ENCODE data around the gene MYH1. TPM values are rescaled to one million over a fixed set of nuclear protein-coding genes. Genes with fewer than 3 reads are reported as not detected.

MYH1 gene
- total and polyA plus RNA-seq, 4 donors: 0.14 TPM; not detected in 3

GRCh38 chr17:10557422-10557821, 39.1 kb upstream of the MYH1 start:
- Histone ChIP-seq H3K36me3 (ENCODE audit: control insufficient read depth in 4 of 4, insufficient read depth in 3 of 4, low read depth in 1 of 4, low read length in 3 of 4) (no peaks in the 10 kb centered on the region), H3K4me1 (ENCODE audit: control insufficient read depth in 4 of 4, insufficient read depth in 4 of 4, low read length in 3 of 4) (no peaks in the 10 kb centered on the region), H3K27me3 (ENCODE audit: control insufficient read depth in 4 of 4, insufficient read depth in 4 of 4, low read length in 3 of 4) (no peaks in the 10 kb centered on the region), H3K9ac (ENCODE audit: low read depth in 1 of 2, low read length in 2 of 2) (no peak overlapping the region), H3K4me3 (ENCODE audit: low read depth in 1 of 3, low read length in 3 of 3) (no peak overlapping the region), H3K9me3 (ENCODE audit: control insufficient read depth in 4 of 4, low read length in 3 of 4) (no peaks in the 10 kb centered on the region), H3K27ac (ENCODE audit: low read depth in 1 of 2, low read length in 2 of 2) (no peak overlapping the region)
- TF ChIP-seq NR2F2 (IDR thresholded peaks at IDR 0.05) (peak; percentile 63), EGR1 (IDR thresholded peaks at IDR 0.05; ENCODE audit: low read depth in 2 of 2) (no peak), ZBTB33 (IDR thresholded peaks at IDR 0.05) (no peak)
- 75% methylated on average over 1 of the region's 1 CpG for WGBS
- no peak for DNase-seq (ENCODE audit: low spot score)

GRCh38 chr17:10556301-10557005, 38.1 kb upstream of the MYH1 start:
- Histone ChIP-seq H3K4me3 (ENCODE audit: low read depth in 1 of 3, low read length in 3 of 3) (no peak overlapping the region), H3K9ac (ENCODE audit: low read depth in 1 of 2, low read length in 2 of 2) (no peak overlapping the region), H3K27me3 (ENCODE audit: control insufficient read depth in 4 of 4, insufficient read depth in 4 of 4, low read length in 3 of 4) (no peaks in the 10 kb centered on the region), H3K4me1 (ENCODE audit: control insufficient read depth in 4 of 4, insufficient read depth in 4 of 4, low read length in 3 of 4) (no peaks in the 10 kb centered on the region), H3K27ac (ENCODE audit: low read depth in 1 of 2, low read length in 2 of 2) (no peak overlapping the region), H3K9me3 (ENCODE audit: control insufficient read depth in 4 of 4, low read length in 3 of 4) (no peaks in the 10 kb centered on the region), H3K36me3 (ENCODE audit: control insufficient read depth in 4 of 4, insufficient read depth in 3 of 4, low read depth in 1 of 4, low read length in 3 of 4) (no peaks in the 10 kb centered on the region)
- DNase-seq (ENCODE audit: low spot score): no peak
- WGBS: 51% methylated on average over 5 of the region's 5 CpGs
- TF ChIP-seq YY1 (IDR thresholded peaks at IDR 0.05) (no peak), NR2F2 (IDR thresholded peaks at IDR 0.05) (peak; percentile 41)

GRCh38 chr17:10550014-10550413, 31.7 kb upstream of the MYH1 start:
- no peaks in the 10 kb centered on the region for H3K4me1 ChIP-seq (ENCODE audit: control insufficient read depth in 4 of 4, insufficient read depth in 4 of 4, low read length in 3 of 4)
- H3K9me3 ChIP-seq (ENCODE audit: control insufficient read depth in 4 of 4, low read length in 3 of 4): no peaks in the 10 kb centered on the region
- no peak overlapping the region for H3K9ac ChIP-seq (ENCODE audit: low read depth in 1 of 2, low read length in 2 of 2)
- no peak for TF ChIP-seq EGR1 (IDR thresholded peaks at IDR 0.05; ENCODE audit: low read depth in 2 of 2)
- no peak for TF ChIP-seq JUND (IDR thresholded peaks at IDR 0.05)
- no peak for TF ChIP-seq FOXA1 (IDR thresholded peaks at IDR 0.05)
- TF ChIP-seq HNF4A (conservative IDR thresholded peaks at IDR 0.05): no peak
- no peak for TF ChIP-seq RAD21 (IDR thresholded peaks at IDR 0.05)
- no peak for TF ChIP-seq TAF1 (conservative IDR thresholded peaks at IDR 0.05)
- no peak for TF ChIP-seq FOXA2 (IDR thresholded peaks at IDR 0.05)
- TF ChIP-seq ATF3 (IDR thresholded peaks at IDR 0.05): no peak
- TF ChIP-seq MAX (IDR thresholded peaks at IDR 0.05): no peak
- no peak for TF ChIP-seq HNF4G (IDR thresholded peaks at IDR 0.05)
- no peak for TF ChIP-seq REST (IDR thresholded peaks at IDR 0.05)
- no peak for TF ChIP-seq ZBTB33 (IDR thresholded peaks at IDR 0.05)
- TF ChIP-seq CTCF (IDR thresholded peaks at IDR 0.05; ENCODE audit: low read depth, low read length, missing input control): no peak
- H3K4me3 ChIP-seq (ENCODE audit: low read depth in 1 of 3, low read length in 3 of 3): no peak overlapping the region
- H3K36me3 ChIP-seq (ENCODE audit: control insufficient read depth in 4 of 4, insufficient read depth in 3 of 4, low read depth in 1 of 4, low read length in 3 of 4): no peaks in the 10 kb centered on the region
- 80% methylated on average over 4 of the region's 4 CpGs for WGBS
- no peak overlapping the region for H3K27ac ChIP-seq (ENCODE audit: low read depth in 1 of 2, low read length in 2 of 2)
- H3K27me3 ChIP-seq (ENCODE audit: control insufficient read depth in 4 of 4, insufficient read depth in 4 of 4, low read length in 3 of 4): no peaks in the 10 kb centered on the region
- DNase-seq (ENCODE audit: low spot score): no peak

All from liver (tissue), 9 donors.